NCI-H446 treated with DMSO at 0.1 percent for 48 hours (cell line): ENCODE data around the gene DMBX1.

ENCODE experiments used
- DNase-seq: peaks from one replicate; lab custom pipeline; 2025; lab: John Stamatoyannopoulos, UW

DMBX1 gene

DNA sequence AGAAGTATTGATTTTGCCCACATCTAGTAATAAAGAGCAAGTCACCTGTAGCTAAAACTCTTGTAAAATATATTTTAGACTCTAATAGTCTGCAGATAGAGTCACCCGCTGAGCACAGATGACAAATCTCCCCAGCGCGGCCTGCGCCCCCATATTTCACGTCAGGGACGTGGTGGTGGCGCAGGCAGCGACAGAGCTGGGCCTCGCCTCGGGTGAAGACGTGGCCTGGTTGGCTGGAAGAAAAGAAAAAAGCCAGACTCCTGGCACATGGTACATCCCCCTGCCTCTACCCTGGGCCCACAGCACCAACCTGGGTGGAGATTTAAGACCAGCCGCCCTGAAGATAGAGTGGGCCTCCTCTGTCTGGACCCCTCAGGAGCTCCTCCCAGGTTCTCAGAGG is 6.0 kb upstream of the DMBX1 start:
- no peak for DNase-seq

DNA sequence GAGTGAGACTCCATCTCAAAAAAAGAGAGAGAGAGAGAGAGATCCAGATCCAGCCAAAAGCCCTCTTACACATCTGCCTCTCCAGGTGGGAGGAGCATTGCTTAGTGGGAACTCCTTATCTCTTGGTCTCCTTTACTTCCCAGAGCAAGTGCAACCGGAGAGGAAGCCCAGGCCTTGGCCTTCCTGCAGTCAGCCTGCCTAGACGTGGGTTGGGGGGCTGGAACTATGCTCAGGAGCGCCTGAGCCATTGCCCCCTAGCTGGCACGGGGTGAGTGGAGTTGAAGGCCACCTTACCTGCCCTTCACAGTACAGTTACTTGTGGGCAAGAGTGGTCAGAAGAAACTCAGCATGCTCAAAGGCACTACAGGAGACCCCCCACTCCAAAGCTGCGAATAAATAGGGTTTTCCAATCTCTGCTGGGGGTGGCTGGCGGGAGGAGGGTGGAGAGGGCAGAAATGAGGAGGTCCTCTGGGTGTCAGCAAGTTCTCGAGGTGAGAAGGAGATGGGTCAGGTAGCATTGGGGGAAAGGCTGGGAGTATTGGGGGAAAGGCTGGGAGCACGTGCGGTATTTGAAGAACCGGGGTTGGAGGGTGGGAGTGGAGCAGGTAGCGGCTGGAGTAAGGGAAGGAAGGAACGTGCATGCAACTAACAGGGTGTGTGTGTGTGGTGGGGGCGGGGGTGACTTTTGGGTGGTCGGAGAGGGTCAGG is 4.7 kb upstream of the DMBX1 start:
- DNase-seq, result no peak

DNA sequence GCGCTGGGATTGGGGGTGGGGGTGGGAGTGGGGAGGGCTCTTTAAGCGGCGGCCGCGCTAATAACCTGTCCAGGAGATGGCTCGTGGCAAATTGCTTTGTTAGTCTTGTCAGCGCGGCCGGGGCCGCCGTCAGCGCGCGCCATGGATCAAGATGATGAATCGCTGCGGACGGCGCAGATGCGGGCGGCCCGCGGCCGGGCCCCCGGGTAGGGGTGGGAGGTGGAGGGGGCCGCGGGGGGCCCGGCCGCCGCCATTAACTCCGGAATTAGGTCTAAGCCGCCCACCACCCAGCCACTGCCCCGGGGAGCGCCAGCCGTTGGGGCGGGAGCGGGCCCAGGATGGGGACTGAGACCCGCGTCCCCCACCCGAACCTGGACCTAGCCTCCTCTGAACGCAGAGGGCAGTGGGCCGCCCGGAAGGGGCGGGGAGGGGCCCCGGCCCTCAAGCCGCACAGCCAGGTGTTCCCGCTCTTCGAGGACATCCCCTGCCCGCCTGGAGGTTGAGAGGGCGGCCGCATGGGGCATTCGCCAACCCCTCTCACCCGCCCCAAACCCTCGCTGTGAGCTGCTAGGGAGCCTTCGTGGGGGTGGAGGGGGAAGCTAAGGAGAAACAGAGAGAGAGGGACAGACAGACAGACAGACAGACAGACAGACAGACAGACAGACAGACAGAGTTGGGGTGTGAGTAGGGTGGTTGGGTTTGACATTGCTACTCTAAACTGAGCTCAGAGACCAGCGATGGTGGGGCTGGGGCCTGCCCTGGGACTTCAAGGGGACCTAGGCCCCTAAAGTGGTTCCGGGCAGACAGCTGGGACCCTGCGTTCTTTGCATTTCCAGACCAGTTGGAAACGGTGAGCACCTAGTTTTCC is 3.8 kb upstream of the DMBX1 start:
- no peak for DNase-seq

DNA sequence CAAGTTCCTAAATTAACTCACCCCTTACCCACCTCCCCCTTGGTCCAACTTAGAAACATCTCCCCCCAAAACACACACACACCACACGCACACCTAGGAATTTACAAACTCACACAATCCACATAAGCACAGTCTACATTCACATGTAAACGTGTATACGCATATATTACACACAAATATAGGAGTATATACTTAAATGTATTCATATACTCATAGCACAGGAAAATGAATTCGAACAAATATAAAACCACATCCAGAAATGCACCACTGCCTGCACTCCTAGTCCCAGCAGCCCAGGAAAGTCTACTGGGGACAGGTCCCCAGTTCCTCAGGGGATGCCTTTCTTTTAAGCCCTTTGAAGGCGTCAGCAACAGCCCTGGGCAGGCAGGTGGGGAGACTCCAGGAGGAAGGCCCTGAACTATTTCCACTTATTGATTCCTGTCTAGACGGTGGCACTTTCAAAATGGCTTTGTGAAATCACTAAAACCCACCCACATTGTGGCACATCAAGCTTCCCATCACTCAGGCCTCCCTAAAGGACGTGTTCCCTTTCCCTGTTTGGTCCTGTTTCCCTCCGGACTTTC is 3.1 kb upstream of the DMBX1 start:
- no peak for DNase-seq

DNA sequence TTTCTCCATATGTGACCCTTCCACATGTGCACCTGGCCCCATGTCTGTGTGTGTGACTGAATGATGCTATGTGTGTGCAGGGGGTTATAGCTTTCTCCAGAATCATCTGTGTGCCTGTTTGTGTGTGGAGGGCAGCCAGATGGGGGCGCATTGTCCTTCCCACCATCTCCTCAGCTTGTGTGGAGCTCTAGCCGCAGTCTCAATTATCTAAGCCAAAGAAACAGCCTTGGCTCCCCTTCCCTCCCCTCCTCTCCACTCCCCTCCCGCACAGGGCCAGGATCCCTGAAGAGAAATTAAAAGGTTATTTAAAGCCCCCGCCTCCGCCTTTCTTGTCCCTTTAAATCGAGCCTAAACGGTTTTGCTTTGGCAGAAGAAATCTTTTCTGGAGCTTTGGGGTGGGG is 1.8 kb upstream of the DMBX1 start:
- DNase-seq, result no peak

DNA sequence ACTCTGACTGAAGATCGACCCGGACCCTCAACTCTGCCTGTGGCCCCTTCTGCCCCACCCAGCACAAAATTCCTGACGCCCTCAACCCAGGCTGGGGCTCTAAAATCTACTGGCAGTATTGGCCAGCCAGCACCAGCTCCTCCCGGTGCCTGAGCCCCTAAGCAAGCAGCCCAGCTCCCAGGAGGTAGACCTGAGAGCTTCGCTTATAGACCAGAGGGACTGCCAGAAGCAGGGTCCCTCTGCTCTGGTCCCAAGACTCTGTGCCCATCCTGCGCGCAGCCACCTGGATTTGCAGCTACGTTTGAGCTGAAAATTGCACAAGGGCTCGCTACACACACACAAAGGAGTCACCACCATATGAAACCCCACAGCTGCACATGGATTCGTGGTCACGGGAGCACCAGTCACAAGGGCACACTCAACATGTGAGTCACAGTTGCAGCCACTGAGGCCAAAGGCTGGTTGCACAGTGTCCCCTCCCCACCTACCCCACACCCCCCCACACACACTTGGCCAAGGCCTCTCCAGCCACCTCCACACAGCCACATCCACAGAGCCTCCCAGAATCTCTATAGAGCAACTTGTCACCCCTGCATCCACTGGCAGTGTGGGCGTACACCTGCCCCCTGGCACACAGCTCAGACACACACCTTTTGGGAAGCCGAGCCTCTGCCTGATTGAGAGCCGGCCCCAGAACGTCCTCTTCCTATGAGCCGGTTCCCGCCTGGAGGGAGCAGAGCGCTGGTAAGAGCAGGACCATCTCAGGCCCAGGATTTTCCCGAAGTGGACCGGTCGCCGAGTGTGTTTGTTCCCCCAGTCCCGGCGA is 1.1 kb upstream of the DMBX1 start:
- DNase-seq, result no peak

DNA sequence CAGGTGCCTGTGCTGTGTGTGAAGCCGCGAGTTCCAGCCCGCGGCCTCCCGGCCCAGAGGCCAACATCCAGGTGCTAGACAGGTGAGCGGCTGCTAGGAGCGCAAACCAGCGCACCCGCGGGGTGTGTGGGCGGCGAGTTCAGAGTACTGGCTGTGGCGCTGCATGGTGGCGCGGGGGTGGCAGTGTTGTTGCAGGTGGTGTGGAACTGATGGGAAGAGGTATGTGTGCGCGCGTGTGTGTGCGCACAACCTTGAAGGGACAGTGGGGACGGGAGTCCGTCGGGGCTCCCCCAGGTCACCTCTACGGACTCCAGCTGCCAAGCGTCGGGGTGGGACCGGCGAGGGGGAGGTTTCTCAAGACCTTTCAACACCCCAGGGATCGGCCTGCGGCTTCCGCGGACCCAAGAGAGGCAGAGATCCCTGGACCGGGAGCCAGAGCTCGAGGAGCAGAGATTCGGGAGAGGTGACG is 433 bp upstream of the DMBX1 start:
- no peak for DNase-seq

DNA sequence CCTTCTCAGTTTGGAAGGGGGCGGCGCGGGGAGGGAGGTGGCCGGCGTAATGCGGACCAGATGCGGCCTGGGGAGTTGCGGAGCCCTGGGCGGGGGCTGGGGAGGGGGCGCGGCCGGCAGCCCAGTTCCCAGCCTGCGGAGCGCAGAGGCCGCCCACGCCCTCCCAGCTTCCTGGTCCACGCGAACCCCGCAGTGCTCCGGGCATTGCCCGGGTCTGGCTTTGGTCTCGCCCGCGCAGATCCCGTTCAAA is 695 bp downstream of the DMBX1 start:
- no peak for DNase-seq

DNA sequence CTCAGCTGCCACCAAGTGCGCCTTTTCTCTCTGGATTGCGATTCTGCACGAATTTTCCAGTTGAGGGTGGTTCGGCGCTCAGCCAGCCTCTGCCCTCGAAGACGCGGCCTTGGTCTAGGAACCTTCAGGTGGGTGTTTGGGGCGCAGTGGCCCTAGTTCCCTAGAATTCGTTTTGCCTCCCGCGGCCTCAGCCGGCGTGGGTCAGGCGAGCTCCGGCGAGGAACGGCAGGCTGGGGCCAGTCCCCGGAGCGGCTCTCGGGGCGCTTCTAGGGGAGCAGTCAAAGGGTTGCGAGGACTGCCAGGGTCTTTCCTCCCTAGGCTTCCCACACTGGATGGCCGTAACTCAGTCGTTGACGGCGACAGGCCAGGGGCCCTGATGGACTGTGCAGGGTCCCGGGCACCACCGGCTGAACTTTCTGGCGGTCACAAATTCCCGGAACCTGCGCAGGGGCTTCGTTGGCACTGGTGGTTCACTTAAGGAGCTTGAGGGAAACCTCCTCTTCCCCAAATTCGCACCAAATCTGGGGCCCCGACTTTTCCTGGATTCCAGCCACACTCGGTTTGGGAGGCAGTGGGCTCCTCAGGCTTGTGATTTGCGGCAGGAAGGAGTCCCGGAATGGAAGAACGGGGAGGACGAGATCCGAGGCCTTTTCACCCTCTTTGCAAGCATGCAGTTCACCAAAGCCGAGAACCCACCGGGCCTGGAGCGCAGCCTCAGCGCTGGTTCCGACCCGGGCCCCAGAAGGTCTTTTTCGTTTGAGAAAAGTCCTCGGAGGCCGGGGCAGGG is 1.2 kb downstream of the DMBX1 start:
- DNase-seq, result no peak

DNA sequence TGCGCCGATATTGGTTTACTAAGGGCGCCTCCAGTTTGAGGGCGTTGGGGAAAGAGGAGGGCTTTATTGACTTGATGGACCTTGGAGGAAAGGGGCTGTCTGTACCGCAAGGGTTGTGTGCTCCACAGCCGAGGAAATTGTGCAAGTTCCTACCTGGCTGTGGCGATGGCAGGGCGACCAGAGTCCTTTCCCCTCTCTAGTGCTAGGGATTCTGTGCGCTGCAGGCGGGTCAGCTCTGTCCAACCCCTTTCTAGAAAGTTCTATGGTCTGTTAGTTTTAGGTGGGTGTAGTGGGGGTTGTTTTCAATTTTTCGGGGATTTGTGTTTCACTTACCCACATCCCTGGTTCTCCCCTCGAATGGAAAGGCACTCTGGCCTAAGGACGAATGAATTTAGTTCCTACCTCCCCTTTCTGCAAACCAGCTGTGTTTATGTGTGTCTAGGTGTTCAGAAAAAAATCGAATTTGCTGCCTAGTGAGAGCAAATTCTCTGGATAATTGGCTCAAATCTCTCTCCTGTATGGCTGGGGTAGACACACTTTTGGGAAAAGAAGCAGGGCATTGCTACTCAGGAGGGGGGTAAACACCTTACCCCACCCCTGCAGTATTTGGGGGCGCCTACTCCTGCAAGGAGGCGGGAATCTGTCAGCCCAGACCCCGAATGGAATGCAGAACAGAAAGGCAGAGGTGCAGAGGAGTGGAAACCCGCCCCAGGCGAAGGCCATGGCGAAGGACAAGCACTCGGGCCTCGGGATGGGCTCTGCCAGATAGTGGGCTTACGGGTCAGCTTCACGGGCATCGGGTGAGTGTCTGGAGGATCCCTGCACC is 2.0 kb downstream of the DMBX1 start:
- no peak for DNase-seq

DNA sequence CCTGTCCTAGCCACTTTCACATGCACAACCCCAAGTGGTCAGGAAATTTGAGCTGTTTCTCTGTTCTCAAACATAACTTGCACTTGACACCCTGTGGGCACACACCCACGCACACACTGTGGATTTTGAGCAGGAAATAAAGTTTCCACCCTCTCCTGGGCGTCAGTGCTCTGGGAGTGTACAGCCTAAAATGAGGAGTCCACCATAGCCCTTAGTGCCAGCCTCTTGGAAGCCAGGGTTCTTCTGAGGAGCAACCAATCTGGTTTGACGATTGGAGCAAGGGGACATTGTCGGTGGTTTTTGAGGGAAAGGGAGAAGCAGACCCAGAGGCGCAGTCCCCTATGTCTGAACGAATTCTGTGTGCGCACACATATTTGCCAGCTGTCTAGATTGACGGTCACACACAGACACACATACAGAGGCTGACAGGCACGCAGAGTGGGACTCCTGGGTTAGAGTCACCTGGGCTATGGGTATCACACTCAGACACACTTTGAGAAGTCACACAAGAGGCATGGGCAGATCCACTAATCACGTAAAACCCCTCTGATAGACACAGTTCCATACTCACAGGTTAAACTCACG is 2.7 kb downstream of the DMBX1 start:
- DNase-seq, result no peak

DNA sequence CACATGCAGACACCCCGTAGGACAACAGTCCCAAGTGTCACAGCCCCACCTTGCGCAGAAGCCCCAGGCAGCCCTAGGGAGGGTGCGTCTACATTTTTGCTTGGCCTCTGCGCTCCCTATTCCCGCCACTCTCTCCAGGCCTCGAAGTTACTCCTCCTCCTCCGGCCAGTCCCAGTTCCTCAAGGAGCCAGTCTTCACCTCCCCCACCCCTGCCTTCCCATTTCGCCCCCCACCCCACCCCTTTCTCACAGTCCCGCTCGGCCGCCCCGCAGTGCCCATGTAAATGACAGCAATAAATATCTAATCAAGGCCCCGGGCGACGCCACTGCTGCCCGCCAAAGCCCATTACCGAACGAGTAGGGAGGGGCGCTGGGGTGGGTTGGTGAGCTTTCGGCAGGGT is 3.2 kb downstream of the DMBX1 start:
- DNase-seq, result no peak

DNA sequence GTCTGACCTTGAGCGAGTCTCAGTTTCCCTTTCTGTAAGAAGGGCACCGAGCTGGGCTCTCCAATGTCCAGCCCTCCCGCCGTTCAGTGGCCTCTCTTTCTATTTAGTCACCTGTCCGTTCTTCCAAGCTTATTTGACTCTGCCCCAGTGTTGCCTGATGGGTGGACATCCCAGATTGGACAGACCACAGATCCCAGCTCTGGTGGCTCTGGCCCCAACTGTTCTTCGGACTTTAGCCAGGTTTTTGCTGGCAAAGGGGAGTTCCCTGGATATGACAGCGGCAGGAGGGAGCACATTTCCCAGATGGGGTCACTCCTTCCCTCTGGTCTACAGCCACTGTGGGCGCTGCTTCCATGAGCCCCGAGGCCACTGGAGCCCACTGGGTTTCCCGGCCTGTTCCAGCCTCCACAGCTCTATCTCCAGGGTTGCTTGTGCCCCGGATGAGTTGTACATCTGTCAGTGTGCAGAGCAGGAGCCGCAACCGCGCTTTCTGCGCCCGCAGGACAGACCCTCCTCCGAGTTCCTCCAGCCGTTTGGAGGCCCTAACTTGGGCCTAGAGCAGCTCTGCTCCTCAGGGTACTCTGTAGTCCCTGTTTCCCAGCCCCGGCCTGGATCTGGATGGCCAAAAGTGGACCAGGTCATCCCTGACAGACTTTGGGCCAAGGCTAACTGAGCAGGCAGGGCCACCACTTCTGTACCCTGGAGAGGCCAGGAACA is 3.8 kb downstream of the DMBX1 start:
- DNase-seq, result no peak

DNA sequence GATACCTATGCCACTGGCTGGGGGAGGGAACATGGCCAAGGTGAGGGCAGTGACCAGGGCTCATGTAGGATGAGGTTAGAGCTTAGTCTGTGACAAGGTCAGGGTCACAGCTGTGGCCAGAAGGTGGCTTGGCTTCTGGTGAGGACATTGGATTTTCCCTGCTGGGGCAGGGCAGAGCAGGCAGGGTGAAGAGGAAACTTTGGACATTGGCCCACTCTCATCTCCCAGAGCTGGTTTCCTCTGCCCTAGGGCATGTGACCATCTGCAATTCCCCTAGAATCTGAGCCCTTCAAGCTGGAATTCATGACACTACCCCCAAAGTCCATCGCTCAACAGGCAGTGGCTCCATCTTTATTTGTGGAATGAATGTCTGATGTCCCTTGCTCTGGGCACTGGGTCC is 5.3 kb downstream of the DMBX1 start:
- no peak for DNase-seq

DNA sequence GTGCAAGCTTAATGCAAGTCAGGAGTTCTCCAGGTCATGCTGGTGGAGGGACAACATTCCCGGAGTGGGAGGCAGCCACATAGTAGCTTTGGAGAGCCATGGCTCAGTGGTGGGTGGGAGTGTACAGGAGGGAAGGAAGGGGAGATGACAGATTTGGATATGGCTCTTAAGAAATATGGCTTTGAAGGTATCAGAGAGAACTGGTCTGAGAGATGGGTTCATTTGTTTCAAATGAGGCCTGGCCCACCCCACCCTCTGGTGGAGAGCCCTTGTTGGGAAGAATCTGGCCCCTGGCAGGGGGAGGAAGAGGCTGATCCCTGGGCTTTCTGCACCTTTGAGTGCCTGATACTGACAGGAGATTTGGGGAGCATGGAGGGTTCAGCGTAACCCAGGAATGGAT is 6.1 kb downstream of the DMBX1 start:
- DNase-seq, result no peak

DNA sequence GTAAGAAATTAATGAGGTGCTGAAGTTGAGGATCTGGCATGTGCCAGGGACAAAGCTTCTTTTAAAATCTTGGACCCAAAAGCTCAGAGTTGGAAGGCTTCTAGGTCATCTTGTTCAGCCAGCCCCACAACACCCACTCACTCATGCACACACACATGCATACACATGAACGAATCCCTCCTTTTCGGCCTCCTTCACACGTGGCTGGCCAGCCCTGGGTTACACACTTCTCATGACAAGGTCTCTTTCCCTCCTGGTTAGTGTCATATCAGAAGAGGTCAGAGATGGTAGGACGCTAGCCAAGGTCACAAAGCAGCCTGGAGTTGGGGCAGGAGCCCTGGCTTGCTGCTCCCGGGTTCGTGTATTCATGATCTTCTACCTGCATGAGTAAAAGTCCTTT is 6.9 kb downstream of the DMBX1 start:
- DNase-seq, result no peak

DNA sequence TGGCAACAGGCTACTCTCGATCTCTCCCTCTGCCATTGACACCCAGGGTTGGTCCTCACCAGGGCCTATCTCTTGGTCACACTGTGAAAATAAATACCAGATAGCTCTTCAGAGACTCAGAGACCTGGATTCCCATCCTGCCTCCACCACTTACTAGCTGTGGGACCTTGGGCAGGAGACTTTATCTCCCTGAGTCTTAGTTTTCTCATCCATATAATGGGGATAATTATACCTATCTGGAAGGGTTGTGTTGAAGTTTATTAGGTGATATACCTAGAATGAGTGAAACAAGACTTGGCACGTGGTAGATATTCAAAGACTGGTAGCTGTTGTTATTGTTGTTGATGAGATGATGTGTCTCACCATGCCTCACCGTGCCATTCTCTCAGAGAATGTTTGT is 7.4 kb downstream of the DMBX1 start:
- no peak for DNase-seq

DNA sequence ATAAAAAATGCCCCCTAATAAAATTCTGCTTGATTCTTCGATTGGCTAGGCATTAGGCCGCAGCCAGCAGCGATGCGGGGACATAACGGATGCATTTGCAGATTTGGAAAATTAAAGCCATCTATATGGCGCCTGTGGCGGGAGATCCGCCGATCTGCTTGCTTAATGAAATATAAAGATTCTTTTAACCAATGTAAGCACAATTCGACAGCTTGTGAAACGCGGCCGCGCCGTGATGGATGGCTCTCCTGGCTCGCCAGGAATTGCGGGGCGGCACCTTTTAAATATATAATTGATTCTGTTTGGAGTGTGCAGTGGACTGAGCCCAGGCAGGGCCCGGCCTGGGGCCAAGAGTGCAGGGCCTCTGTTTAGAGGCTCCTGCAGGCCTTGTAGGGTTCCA is 8.0 kb downstream of the DMBX1 start:
- no peak for DNase-seq

DNA sequence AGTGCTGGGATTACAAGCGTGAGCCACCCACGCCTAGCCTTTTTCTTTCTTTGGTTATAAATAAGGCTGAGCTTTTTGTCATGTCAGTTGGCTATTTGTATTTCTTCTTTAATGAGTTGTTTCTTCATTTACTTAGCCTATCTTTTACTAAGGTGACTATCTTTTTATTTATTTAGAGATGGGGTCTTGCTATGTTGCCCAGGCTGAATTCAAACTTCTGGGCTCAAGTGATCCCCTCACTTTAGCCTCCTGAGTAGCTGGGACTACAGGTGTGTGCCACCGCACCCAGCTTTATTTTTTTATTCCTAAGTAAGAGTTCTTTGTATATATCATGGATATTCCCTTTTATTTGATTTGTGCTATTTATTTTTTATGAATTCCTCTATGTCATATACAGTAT is 11.9 kb downstream of the DMBX1 start:
- DNase-seq, result no peak

DNA sequence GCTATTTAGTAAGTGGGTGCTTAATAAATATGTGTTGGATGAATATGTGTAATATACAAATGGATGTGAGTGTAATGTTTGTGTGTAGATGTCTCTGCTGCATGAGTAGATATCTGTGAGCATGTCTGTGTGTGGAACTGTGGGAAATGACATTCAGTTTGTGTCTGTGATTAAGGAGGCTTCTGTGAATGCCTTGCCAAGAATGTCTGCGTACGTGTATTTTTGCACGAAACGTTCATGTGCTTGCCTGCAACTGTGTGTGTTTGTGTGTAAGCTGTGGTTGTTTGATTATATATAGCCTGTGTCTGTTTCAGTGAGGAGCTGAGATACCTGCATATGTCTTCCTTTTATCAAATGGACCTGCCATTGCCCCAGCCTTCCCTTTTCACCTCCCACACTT is 13.8 kb downstream of the DMBX1 start:
- DNase-seq, result no peak
